ENCODE measurements around the gene XIRP1. TPM values are rescaled to one million over a fixed set of nuclear protein-coding genes. Genes with fewer than 3 reads are reported as not detected.

Gene XIRP1
- total and polyA plus RNA-seq, 7 donors: 111 to 2,126 (median 601) TPM

- Histone ChIP-seq H3K27me3 (ENCODE audit: insufficient read depth in 3 of 3, low read length in 2 of 3) (no peaks in the 10 kb centered on the region), H3K9me3 (no peaks in the 10 kb centered on the region), H3K27ac (no peak overlapping the region), H3K4me3 (no peak overlapping the region), H3K4me1 (no peaks in the 10 kb centered on the region), H3K36me3 (ENCODE audit: insufficient read depth in 1 of 2, low read depth in 1 of 2) (no peaks in the 10 kb centered on the region)
- ATAC-seq: no peak
- intact Hi-C loops (cut with DNase I): no loop called here
- 89 to 90% (median 90%) methylated on average over 3 of the region's 3 CpGs for WGBS, 3 donors
- TF ChIP-seq CTCF (IDR thresholded peaks at IDR 0.05): no peak
- no peak for DNase-seq
Observed at GRCh38 chr3:39219702-39220101, 27.3 kb upstream of the XIRP1 start.

GRCh38 chr3:39216176-39216790 lies 23.9 kb upstream of the XIRP1 start:
- TF ChIP-seq CTCF (IDR thresholded peaks at IDR 0.05): no peak
- intact Hi-C loops (cut with DNase I): no loop called here
- Histone ChIP-seq H3K9me3 (no peaks in the 10 kb centered on the region), H3K36me3 (ENCODE audit: insufficient read depth in 1 of 2, low read depth in 1 of 2) (no peaks in the 10 kb centered on the region), H3K27ac (no peak overlapping the region), H3K27me3 (ENCODE audit: insufficient read depth in 3 of 3, low read length in 2 of 3) (no peaks in the 10 kb centered on the region), H3K4me3 (no peak overlapping the region), H3K4me1 (no peaks in the 10 kb centered on the region)
- no peak for DNase-seq
- ATAC-seq: no peak
- 75 to 88% (median 84%) methylated on average over 2 of the region's 2 CpGs for WGBS, 3 donors

- Histone ChIP-seq H3K27ac (no peak overlapping the region), H3K4me3 (no peak overlapping the region), H3K4me1 (peaks cover 2% of the 10 kb centered on the region), H3K36me3 (ENCODE audit: insufficient read depth in 1 of 2, low read depth in 1 of 2) (no peaks in the 10 kb centered on the region), H3K9me3 (no peaks in the 10 kb centered on the region), H3K27me3 (ENCODE audit: insufficient read depth in 3 of 3, low read length in 2 of 3) (no peaks in the 10 kb centered on the region)
- intact Hi-C loops (cut with DNase I): no loop called here
- 69 to 76% (median 71%) methylated on average over 2 of the region's 2 CpGs for WGBS, 3 donors
- ATAC-seq: no peak
- no peak for TF ChIP-seq CTCF (IDR thresholded peaks at IDR 0.05)
- no peak for DNase-seq
Observed at GRCh38 chr3:39213613-39214012, 21.2 kb upstream of the XIRP1 start.

DNA sequence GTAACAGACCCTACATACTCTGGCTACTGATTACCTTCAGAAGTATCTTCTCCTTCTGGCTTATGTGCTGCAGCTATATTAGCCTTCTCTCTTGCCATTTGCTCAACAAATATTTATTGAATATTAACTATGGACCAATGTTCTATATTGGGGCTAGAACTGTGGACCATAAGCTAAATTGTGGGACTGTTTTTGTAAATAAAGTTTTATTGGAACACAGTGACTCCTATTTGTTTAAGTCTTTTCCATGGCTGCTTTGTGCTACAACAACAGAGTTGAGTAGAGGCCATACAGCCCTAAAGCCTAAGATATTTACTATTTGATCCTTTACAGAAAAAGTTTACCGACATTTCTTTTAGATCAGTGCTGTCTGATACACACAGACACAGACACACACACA lies 20.3 kb upstream of the XIRP1 start:
- DNase-seq (no peak), ATAC-seq (no peak)
- H3K27ac ChIP-seq: no peak overlapping the region
- peaks cover 12% of the 10 kb centered on the region for H3K4me1 ChIP-seq
- intact Hi-C loops (cut with DNase I): no loop called here
- H3K4me3 ChIP-seq: no peak overlapping the region
- H3K9me3 ChIP-seq: no peaks in the 10 kb centered on the region
- H3K27me3 ChIP-seq (ENCODE audit: insufficient read depth in 3 of 3, low read length in 2 of 3): no peaks in the 10 kb centered on the region
- 92 to 100% (median 94%) methylated on average over 1 of the region's 1 CpG for WGBS, 3 donors
- TF ChIP-seq CTCF (IDR thresholded peaks at IDR 0.05): no peak
- no peaks in the 10 kb centered on the region for H3K36me3 ChIP-seq (ENCODE audit: insufficient read depth in 1 of 2, low read depth in 1 of 2)

All from psoas muscle (tissue), 8 donors.